Amniotic stem cell (primary cell): ENCODE measurements around the gene RNU5D-1.
A peak's percentile ranks its signal among the peaks of the same experiment; 100 is the strongest.
"Not testable (repeated sequence)": the region's sequence is repeated elsewhere in the genome, so short reads cannot be mapped to it uniquely, and the experiment has no call there.

Experiments
- DNase-seq: peaks from one replicate; lab custom pipeline; 2025; lab: John Stamatoyannopoulos, UW

The RNU5D-1 gene

GRCh38 chr1:44730741-44731512 lies at the start of gene RNU5D-1:
TSS of gene RNU5D-1 (minus strand) at chr1:44731170.
- peak; percentile 89 for DNase-seq

- no peak for DNase-seq
These were observed 49.7 kb upstream of the RNU5D-1 start for GRCh38 chr1:44780583-44781121.

- DNase-seq: no peak
These were observed 48.0 kb upstream of the RNU5D-1 start for GRCh38 chr1:44778705-44779576.

- no peak for DNase-seq
These were observed 47.1 kb upstream of the RNU5D-1 start for GRCh38 chr1:44777969-44778635.

DNA sequence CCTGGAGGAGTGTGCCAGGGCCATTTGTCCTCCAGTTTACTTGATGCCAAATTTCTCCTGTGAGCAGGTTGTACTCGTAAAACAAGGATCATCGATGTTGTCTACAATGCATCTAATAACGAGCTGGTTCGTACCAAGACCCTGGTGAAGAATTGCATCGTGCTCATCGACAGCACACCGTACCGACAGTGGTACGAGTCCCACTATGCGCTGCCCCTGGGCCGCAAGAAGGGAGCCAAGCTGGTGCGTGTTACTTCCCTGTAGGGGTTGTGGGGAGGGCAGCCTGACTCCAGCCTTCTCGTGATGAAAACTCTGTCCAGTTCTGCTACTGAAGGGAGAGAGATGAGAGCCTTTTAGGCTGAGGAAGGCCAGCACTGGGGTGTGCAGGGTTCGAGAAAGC lies 46.6 kb upstream of the RNU5D-1 start:
- no peak for DNase-seq

DNA sequence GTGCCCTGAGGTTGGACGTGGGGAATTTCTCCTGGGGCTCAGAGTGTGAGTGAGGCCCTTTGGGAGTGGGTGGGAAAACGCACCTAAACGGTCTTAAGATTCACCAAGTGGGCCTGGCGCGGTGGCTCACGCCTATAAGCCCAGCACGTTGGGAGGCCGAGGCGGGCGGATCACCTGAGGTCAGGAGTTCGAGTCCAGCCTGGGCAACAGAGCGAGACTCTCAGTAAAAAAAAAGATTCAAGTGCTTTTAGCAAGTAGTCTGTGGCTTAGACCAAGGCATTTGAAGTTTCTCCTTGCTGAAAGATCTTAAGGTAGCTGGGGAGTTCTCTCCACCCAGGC lies 45.7 kb upstream of the RNU5D-1 start:
- no peak for DNase-seq

DNA sequence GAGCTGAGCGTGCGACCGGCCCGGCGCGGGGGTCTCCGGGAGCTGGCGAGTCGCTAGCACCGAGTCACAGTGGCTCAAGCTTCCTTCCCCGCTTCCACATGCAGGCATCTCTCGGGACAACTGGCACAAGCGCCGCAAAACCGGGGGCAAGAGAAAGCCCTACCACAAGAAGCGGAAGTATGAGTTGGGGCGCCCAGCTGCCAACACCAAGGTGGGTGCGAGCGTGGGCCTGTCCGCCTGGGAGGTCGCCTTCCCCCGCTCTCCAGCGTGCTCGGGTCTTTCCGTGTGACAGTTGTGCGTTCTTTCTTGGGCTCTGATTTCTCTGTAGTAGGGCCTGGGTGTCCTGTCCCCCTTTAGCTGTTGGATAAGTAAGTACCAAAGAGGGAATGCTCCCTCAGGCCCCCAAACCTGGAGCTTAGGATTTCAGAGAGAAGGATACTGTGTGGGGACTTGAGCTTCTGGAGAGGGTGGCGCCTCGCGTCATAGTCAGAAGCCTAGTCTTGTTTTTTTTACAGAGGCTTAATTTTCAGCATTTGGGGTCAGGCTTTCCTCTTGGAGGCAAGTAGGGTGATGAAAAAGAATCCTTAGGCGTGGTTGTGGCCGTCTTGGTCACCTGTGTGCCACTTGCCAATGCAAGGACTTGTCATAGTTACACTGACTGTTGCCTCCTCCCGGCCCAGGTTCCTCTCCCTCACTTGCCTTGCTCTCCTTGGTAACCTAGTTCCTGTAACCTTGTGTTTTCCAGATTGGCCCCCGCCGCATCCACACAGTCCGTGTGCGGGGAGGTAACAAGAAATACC lies 45.2 kb upstream of the RNU5D-1 start:
- no peak for DNase-seq

DNA sequence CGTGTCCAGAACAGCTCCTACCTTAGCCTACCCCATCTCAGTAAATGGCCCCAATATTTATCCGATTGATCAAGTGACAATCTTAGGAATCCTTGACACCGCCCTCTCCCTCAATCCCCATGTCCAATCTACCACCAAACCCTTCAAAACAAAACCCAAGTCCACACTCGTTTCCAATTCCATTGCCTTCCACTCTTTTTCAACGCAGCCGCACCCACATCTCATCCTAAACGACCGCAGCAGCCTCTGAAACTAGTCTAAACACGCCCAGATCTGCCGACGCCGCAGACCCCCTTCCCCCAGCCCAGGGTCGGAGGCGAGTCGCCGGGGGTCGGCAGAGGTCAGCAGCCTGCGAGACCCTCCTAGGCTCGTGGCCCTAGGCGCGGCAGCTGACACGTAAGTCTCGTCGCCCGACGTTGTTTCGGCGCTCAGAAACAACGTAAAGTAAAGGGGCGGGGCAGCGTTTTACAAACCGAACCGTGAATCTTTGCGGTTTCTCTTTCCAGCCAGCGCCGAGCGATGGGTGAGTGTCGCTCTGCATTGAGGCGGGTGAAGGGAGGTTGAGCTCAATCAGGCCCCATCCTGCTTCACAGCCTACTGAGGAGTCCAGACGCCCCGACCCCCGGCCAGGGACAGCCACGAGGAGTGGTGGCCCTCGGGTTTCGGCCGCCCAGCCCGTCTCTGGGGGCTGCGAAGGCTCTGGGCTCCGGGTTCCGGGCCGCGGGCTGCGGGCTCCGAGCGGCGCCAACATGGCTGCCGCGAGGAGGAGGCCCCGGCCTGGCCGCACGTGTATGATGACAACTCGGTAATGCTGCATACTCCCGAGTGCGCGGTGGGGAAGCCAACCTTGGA lies 44.3 kb upstream of the RNU5D-1 start, which contains the start of gene RPS8:
RPS8 (plus strand) TSS at position 463 of the 852 bp plus-strand sequence; CDS start at position 520, 57 bp downstream.
- DNase-seq: peak; percentile 88

DNA sequence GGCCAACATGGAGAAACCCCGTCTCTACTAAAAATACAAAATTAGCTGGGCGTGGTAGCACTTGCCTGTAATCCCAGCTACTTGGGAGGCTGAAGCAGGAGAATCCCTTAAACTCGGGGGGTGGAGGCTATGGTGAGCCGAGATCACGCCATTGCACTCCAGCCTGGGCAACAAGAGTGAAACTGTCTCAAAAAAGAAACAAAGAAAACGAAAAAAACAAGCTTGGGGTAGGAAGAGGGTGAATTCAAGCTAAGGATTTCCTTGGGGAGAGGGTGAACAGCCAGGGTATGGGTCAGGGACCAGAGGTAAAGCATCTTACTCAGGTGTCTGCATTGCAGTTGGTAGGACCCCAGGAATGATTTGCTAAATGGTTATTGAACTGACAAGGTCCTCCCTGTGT lies 35.5 kb upstream of the RNU5D-1 start:
- not testable (repeated sequence) for DNase-seq

- DNase-seq: no peak
These were observed 29.9 kb upstream of the RNU5D-1 start for GRCh38 chr1:44760876-44761275.

DNA sequence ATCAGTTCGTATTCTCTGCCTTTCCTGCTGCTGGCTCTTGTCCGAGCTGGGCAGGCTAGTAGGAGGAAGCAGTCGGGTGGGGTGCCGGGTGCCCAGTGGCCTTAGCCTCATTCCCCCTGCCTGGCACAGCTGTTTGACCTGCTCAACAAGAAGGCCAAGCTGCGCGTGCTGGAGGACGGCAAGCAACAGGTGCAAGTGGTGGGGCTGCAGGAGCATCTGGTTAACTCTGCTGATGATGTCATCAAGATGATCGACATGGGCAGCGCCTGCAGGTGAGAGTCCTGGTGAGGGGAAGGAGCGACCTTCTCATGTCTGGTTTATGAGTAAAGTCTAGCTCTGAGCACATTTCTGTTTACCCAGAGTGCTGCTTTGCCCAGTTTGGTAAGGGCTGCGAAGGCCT lies 28.1 kb upstream of the RNU5D-1 start:
- no peak for DNase-seq

- no peak for DNase-seq
These were observed 26.4 kb upstream of the RNU5D-1 start for GRCh38 chr1:44757420-44757819.

- DNase-seq: no peak
These were observed 16.9 kb upstream of the RNU5D-1 start for GRCh38 chr1:44747878-44748277.

DNA sequence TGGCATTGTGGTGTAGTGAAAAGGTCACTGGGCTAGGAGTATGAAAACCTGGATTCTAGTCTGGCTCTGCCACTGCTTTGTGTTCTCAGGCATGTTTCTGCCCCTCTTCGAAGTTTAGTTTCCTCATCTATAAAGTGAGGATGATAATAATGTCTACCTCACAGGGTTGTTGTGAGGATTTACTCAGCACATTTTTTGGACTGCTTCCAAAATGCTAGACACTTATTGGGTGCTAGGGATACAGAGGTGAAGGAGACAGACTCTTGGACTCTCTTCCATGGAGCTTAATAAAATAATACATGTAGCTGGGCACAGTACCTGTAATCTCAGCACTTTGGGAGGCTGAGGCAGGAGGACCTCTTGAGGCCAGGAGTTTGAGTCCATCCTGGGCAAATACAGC lies 12.2 kb upstream of the RNU5D-1 start:
- DNase-seq: no peak

GRCh38 chr1:44740179-44740617 lies 9.2 kb upstream of the RNU5D-1 start:
- DNase-seq: no peak

DNA sequence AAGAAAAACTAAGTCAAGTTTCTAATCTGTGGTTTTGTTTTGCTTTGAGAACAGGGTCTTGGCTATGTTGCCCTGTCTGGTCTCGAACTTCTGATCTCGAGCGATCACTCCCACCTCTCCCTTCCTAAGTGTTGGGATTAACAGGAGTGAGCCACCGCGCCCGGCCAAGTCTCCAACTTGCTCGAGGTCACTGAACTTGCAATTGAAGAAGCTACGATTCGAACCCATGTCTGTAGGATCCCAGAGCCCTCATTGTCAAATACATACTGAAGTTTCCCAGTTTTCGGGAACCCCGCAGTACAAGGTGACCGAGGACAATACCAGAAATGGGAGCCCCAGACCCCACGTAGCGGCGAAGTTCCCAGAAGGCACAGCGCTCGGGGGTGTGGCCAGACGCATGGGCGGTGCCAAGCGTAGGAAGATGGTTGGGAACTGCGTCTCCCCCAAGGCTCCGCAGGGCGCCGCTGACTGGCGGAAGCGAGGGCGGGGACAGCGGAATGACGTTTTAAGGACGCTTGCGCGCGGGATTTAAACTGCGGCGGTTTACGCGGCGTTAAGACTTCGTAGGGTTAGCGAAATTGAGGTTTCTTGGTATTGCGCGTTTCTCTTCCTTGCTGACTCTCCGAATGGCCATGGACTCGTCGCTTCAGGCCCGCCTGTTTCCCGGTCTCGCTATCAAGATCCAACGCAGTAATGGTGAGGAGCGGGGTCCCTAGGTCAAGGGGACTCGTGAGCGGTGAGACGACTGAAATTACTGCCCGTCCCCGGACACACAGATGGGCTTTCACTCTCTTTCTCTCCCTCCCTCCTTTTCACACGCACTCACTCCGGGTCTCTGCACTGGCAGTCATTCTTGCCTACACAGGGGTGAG lies 8.6 kb upstream of the RNU5D-1 start, which contains the start of gene KIF2C:
KIF2C (plus strand) TSS at position 531 of the 872 bp plus-strand sequence; CDS start at position 627, 96 bp downstream.
- peak; percentile 91 for DNase-seq

GRCh38 chr1:44738953-44739306 lies 8.0 kb upstream of the RNU5D-1 start:
- DNase-seq: not testable (repeated sequence)

- no peak for DNase-seq
These were observed 5.0 kb upstream of the RNU5D-1 start for GRCh38 chr1:44735992-44736391.

DNA sequence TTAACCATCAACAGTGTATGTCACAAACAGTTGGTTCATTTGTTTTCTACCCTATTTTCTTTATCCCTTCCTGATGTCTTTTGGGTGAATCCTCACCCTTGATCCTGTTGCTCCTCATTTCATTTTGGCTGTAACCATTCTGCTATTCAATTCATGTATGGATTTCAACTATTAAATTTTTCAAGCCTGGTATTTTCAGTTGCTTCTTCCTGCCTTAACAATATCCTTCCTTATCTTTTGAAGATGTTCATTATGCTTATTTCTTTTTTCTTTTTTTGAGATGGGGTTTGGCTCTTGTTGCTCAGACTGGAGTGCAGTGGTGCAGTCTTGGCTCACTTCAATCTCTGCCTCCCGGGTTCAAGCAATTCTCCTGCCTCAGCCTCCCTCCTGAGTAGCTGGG lies 2.8 kb upstream of the RNU5D-1 start:
- DNase-seq: no peak
